Mucosa of stomach (tissue), 1 donor: Measurements from ENCODE around the gene ARHGDIA.
A peak's percentile ranks its signal among the peaks of the same experiment; 100 is the strongest.
"Not testable (repeated sequence)": the region's sequence is repeated elsewhere in the genome, so short reads cannot be mapped to it uniquely, and the experiment has no call there.

Source experiments
- H3K27me3 ChIP-seq: one replicate; pipeline ENCODE4 v1.7.0; 2013; ENCODE audit warnings: mild to moderate bottlenecking, low read length; ENCODE audit not compliant: control insufficient read depth, insufficient read depth
- H3K36me3 ChIP-seq: one replicate; pipeline ENCODE4 v1.7.0; 2013; ENCODE audit warnings: low read length; ENCODE audit not compliant: control insufficient read depth, insufficient read depth
- H3K4me1 ChIP-seq: one replicate; pipeline ENCODE4 v1.7.0; 2013; ENCODE audit warnings: mild to moderate bottlenecking, low read length; ENCODE audit not compliant: control insufficient read depth, insufficient read depth
- H3K4me3 ChIP-seq: one replicate; pipeline ENCODE4 v1.7.0; 2013; ENCODE audit warnings: low read length
- H3K9ac ChIP-seq: one replicate; pipeline ENCODE4 v1.7.0; 2013; ENCODE audit warnings: mild to moderate bottlenecking, low read length, moderate library complexity
- H3K9me3 ChIP-seq: one replicate; pipeline ENCODE4 v1.7.0; 2013; ENCODE audit warnings: mild to moderate bottlenecking, low read length, moderate library complexity; ENCODE audit not compliant: control insufficient read depth
- donor health status: Pancreatic carcinoma.

The ARHGDIA gene

DNA sequence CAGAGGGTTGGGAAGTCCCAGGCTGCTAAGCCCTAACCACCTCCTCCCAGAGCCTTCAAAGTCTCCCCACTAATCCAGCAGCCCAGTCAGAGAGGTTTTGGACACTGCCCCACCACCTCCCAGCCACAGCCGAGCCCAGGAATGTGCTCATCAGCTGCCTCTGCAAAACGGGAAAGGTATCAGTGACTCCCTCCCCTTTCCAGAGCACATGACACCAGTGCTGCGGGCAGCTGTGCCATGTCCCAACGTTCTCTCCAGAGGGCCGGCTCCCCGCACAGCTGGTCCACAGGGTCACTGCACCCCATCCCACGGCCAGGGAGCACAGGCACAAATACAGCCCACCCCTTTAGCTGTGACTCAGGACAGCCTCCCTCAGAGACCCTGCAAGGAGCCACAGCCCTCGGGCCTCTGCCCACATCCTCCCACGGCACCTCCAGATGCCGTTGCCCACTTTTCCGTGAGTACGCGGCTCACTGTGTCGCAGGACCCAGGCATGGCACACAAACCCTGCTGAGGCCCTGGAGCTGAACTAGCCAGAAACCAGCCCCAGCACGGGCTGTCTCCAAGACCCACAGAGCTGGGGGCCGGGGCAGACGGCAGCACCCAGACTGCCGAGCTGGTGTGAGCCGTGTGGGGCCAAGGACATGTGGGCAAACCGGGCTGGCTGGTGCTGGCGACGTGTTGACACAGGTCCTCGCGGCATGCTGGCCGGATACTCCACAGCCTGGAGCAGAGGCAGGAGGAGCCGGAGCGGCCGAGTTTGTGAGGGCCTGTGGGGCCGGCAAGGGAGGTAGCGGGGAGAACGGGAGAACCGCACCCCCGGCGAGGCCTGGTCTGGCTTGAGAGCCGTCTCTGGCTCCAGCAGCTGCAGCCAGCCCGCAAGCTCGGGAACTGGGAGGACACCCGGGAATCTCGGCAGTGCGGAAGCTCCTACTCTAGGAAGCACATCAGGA lies 30.0 kb downstream of the ARHGDIA start:
- Histone ChIP-seq H3K4me1 (no peaks in the 10 kb centered on the region), H3K4me3 (no peak overlapping the region), H3K9me3 (no peaks in the 10 kb centered on the region), H3K9ac (no peak overlapping the region), H3K36me3 (peaks cover 16% of the 10 kb centered on the region), H3K27me3 (no peaks in the 10 kb centered on the region)

DNA sequence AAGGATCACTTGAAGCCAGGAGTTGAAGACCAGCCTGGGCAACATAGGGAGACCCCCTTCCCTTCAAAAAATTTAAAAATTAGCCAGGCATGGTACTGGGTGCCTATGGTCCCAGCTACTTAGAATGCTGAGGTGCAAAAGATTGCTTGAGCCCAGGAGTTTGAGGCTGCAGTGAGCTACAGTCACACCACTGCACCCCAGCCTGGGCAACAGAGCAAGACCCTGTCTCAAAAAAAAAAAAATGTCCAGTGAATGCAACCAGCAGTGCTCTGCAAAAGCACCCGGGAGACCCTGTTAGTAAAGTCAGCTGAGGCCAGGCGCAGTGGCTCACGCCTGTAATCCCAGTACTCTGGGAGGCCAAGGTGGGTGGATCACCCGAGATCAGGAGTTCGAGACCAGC lies 31.1 kb downstream of the ARHGDIA start:
- H3K4me3 ChIP-seq, H3K27me3 ChIP-seq, H3K4me1 ChIP-seq, H3K9me3 ChIP-seq, H3K9ac ChIP-seq, H3K36me3 ChIP-seq: not testable (repeated sequence)

DNA sequence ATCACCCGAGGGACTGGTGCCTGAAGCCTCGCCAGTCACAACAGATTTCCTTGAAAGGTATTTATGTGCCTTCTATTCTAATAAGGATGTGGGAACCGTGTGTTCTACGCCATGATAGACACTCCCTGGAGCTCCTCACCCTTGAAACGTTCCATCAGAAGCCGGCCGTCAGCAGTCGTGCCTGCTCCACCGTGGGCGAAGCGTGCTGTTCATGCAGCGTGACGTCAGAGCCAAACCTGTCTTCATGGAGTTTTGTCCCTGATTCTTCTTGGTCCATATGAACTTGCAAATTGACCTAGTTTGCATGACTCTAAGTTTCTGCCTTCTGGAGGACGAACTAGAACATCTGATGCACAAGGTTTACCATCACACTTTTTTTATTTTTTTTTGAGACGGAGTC lies 31.8 kb downstream of the ARHGDIA start:
- no peaks in the 10 kb centered on the region for H3K27me3 ChIP-seq
- no peak overlapping the region for H3K4me3 ChIP-seq
- H3K36me3 ChIP-seq: peaks cover 4% of the 10 kb centered on the region
- no peak overlapping the region for H3K9ac ChIP-seq
- no peaks in the 10 kb centered on the region for H3K4me1 ChIP-seq
- no peaks in the 10 kb centered on the region for H3K9me3 ChIP-seq

DNA sequence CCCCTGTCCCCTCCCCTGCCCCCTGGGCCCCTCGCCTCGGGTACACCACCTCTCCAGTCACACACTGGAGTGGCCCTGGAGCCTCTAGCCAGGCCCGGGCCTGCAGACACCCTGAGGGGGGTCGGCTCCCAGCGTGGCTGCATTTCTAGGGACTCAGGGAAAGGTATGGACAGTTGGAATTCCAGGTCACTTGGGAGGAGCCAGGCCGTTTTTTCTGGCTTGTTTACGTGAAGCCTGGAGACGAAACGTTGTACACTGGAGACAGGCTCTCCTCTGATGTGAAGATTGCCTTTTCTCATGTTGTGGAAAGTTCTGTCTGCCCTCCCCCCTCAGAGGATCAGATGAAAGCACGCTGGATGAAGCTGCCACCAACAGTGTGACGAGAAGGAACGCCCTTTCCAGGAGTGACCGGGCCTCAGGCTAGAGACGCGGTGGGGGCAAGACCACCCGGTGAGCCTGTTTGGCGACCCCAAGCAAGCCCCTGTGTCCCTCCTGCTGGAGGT lies 32.3 kb downstream of the ARHGDIA start:
- no peak overlapping the region for H3K4me3 ChIP-seq
- H3K4me1 ChIP-seq: peaks cover 3% of the 10 kb centered on the region
- H3K27me3 ChIP-seq: no peaks in the 10 kb centered on the region
- no peaks in the 10 kb centered on the region for H3K36me3 ChIP-seq
- H3K9ac ChIP-seq: no peak overlapping the region
- H3K9me3 ChIP-seq: no peaks in the 10 kb centered on the region

DNA sequence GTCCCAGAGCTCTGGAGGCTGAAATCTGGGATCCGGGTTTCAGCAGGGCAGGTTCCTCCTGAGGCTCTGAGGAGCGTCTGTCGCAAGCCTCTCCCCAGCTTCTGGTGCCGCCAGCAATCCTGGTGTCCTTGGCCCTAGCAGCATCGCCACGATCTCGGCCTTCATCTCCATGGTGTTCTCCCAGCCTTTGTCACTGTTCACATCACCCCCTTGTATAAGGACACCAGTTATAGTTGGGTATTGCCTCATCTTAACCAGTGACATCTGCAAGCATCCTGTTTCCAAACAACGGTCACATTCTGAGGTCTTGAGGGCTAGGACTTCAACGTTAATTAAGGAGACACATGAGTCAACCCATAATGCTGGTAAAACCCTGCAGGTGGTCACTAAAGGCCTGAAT lies 33.5 kb downstream of the ARHGDIA start:
- Histone ChIP-seq H3K4me1 (peaks cover 10% of the 10 kb centered on the region), H3K27me3 (no peaks in the 10 kb centered on the region), H3K4me3 (no peak overlapping the region), H3K9ac (no peak overlapping the region), H3K9me3 (no peaks in the 10 kb centered on the region), H3K36me3 (no peaks in the 10 kb centered on the region)

DNA sequence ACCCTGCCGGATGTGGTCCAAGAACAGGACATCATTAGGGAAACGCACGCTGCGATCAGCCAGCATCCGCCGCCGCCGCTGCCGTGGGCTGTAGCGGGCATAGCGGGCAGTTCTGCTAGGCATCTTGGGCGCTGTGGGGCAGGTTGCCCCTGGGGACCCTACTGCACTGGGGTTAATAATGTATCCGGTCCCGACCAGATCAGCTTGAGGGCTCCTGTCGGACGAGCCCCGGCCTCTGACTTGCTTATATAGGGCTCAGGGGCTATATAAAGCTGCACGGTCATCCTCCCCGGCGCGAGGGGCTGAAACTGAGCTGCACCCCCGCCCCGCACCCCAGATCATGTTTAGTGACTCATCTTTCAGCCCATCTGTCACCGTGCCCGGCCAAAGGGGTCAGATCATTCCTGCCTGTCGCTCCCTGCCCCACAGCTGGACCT lies 36.3 kb downstream of the ARHGDIA start, which contains the start of gene PPP1R27:
PPP1R27 (minus strand) TSS at position 220 of the 437 bp plus-strand sequence; CDS start at position 123, 97 bp downstream.
- no peaks in the 10 kb centered on the region for H3K36me3 ChIP-seq
- no peaks in the 10 kb centered on the region for H3K27me3 ChIP-seq
- peak within 1 kb of the TSS; percentile 74 for H3K4me3 ChIP-seq
- H3K9ac ChIP-seq: peak within 1 kb of the TSS; percentile 87
- H3K4me1 ChIP-seq: peaks cover 14% of the 10 kb centered on the region
- H3K9me3 ChIP-seq: no peaks in the 10 kb centered on the region

DNA sequence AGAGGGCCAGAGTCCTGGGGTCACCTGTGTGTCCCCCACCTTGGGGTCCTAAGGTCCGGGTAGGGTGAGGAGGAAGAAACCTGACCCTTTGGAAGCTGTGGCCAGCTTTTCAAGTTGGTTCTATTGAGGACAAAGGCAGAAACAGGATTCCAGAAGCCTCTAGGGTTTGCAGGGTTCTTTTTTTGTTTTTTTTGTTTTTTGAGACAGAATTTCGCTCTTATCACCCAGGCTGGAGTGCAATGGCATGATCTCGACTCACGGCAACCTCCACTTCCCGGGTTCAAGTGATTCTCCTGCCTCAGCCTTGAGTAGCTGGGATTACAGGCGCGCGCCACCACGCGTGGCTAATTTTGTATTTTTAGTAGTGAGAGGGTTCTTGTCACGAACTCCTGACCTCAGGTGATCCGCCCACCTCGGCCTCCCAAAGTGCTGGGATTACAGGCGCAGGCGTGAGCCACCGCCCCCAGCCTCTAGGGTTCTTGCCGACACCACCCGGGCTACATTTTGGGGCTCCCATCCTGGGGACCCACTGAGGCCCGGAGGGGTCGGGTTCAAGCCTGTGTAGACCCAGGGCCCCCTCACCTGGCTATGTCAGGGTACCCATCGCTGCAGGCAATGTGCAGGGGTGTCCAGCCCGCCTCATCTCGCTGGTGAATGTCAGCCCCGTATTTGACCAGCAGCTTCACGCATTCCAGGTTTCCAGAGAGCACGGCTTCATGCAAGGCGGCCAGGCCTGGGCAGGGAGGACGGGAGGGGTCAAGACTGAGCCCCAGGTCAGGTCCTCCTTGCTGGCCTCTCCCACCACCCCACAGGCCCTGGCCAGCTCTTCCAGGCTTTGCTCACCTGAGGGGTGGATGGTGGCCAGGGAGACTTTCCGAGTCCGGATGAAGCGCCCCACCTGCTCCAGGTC lies 37.0 kb downstream of the ARHGDIA start:
- Histone ChIP-seq H3K9me3 (no peaks in the 10 kb centered on the region), H3K4me1 (peaks cover 14% of the 10 kb centered on the region), H3K4me3 (peak overlapping the region; percentile 74), H3K9ac (peak overlapping the region; percentile 87), H3K27me3 (no peaks in the 10 kb centered on the region), H3K36me3 (no peaks in the 10 kb centered on the region)

DNA sequence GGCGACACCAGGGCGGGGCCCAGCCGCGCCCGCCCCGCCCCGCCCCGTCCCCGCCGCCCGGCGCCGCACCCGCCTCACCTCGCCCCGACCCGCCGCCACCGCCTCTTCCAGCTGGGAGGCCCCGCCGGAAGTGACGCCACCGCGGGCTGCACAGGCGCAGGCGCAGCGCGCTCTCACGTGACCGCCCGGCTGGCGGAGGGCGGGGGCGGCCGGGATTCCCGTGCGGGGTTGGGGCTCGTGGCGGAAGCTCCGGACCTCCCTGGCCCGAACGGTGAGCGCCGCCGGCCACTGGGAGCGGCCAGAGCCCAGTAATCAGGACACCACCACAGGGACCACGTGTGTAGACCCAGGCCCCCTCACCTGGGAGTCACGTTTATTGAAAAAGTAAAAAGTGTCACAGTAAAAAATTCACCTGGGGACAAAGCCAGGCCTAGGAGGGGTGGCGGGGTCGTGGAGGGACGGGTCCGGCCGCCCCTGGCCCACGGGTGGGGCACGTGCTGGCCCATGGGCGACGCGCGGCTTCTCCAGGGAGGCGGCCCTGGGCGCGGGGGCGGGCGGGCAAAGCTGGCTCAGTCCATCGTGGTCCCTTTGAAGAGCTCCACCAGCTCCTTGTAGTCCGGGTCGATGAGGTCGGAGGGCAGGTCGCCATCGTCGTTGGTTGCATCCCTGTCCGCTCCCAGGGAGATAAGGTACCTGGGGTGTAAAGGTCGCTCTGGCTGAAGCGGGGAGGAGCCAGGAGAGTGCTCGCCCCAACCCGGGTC lies 37.8 kb downstream of the ARHGDIA start, which contains the start of gene MCRIP1:
MCRIP1 (minus strand) TSS at position 132 of the 761 bp plus-strand sequence. CDS start 8,785 bp downstream, outside the sequence.
- Histone ChIP-seq H3K36me3 (no peaks in the 10 kb centered on the region), H3K9ac (peak within 1 kb of the TSS; percentile 87), H3K27me3 (no peaks in the 10 kb centered on the region), H3K4me3 (peak within 1 kb of the TSS; percentile 74), H3K4me1 (peaks cover 14% of the 10 kb centered on the region), H3K9me3 (no peaks in the 10 kb centered on the region)

DNA sequence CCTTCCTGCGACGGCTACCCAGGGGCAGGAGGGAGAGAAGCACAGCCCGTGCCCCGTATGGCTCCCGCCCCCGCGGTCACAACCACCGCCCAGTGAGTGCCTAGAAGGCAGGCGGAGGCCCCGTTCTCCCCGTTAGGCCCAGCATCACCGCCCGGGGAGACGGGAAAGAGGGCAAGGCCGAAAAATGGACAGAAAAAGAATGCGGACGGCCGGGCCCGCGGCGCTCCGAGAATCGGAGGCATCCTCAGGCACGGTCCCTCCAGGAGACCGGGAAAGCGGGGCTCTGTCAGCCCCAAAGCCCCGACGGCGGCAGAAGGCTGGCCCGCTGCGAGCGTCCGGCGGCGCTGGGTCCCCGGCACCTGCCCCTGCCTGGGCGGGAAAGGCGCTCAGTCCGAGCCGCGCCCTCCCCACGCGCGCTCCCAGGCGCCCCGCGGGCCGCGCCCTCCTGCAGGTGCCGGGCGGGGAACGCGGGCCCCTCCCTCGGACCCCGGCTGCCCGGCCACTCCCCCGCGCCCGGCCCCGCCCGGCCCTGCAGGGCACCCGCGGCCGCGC lies 38.5 kb downstream of the ARHGDIA start:
- no peaks in the 10 kb centered on the region for H3K9me3 ChIP-seq
- peak overlapping the region; percentile 72 for H3K9ac ChIP-seq
- peak overlapping the region; percentile 20 for H3K4me3 ChIP-seq
- H3K4me1 ChIP-seq: peaks cover 18% of the 10 kb centered on the region
- H3K27me3 ChIP-seq: no peaks in the 10 kb centered on the region
- no peaks in the 10 kb centered on the region for H3K36me3 ChIP-seq

DNA sequence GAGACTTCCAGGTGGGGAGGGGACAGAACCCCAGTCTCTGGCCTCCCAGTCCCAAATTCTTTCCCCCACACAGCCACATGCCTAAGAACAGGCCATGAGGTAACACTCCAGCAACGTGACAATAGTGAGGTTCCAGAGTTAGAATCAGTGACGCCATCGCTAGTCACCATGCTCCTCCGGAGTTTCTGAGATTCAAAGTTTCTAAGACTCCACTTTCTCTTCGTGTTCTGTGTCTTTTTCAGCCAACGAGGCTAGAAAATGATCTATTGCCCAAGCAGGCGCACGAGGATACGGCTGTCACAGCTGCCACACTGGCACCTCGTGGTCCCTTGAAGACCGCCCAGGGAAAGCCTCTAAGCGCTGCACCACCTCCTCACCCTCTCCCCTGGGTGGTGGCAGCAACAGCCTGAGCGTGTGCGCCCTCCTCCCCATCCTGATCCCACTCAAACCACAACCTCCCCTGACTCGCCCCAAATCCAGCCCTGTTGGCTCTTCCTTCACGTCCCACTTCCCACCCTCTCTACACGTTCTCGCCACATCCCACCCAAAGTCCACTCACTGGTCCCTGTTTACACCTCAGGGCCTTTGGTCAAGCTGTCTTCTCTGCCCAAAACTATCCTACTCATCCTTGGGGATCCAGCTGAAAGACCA lies 39.1 kb downstream of the ARHGDIA start:
- Histone ChIP-seq H3K4me1 (peaks cover 18% of the 10 kb centered on the region), H3K4me3 (peak overlapping the region; percentile 20), H3K9ac (peak overlapping the region; percentile 72), H3K27me3 (no peaks in the 10 kb centered on the region), H3K36me3 (no peaks in the 10 kb centered on the region), H3K9me3 (no peaks in the 10 kb centered on the region)
